NT2/D1 (cell line): ENCODE measurements around the gene CERKL.

Experiments used
- DNase-seq: peaks from one replicate; pipeline ENCODE4 v3.0.0-alpha.2; 2011; ENCODE audit warnings: low read depth, low spot score
- H3K27me3 ChIP-seq: 2 replicates; pipeline ENCODE4 v1.6.0; 2011; ENCODE audit warnings: mild to moderate bottlenecking; ENCODE audit not compliant: insufficient read length, insufficient read depth
- H3K36me3 ChIP-seq: 2 replicates; pipeline ENCODE4 v1.6.1; 2011; ENCODE audit warnings: mild to moderate bottlenecking, low read length, mixed read lengths; ENCODE audit not compliant: insufficient read depth, insufficient read length
- H3K4me1 ChIP-seq: 2 replicates; pipeline ENCODE4 v1.5.1; 2011; ENCODE audit not compliant: insufficient read depth, insufficient read length
- H3K4me3 ChIP-seq: 2 replicates; pipeline ENCODE4 v1.5.1; 2011; ENCODE audit warnings: low read depth; ENCODE audit not compliant: insufficient read length
- H3K9ac ChIP-seq: 2 replicates; pipeline ENCODE4 v1.6.0; 2011; ENCODE audit warnings: low read depth; ENCODE audit not compliant: insufficient read length
- H3K9me3 ChIP-seq: 2 replicates; pipeline ENCODE4 v1.5.1; 2011; ENCODE audit warnings: mild to moderate bottlenecking, low read length; ENCODE audit not compliant: insufficient read depth
- SUZ12 ChIP-seq: IDR thresholded peaks from 2 replicates; pipeline ENCODE4 v1.6.1; 2011; ENCODE audit not compliant: insufficient read length, insufficient read depth; ENCODE audit errors: extremely low read depth
- YY1 ChIP-seq: IDR thresholded peaks from 2 replicates; pipeline ENCODE4 v1.6.1; 2011; ENCODE audit not compliant: insufficient read length, insufficient read depth
- ZNF274 ChIP-seq: IDR thresholded peaks from 2 replicates; pipeline ENCODE4 v1.6.1; 2011; ENCODE audit warnings: mild to moderate bottlenecking, low read depth, low read length

CERKL gene

GRCh38 chr2:181621779-181622490 is 35.0 kb downstream of the CERKL start:
- no peaks in the 10 kb centered on the region for H3K36me3 ChIP-seq
- TF ChIP-seq YY1 (no peak), SUZ12 (no peak), ZNF274 (no peak)
- no peak for DNase-seq
- no peaks in the 10 kb centered on the region for H3K4me1 ChIP-seq
- no peaks in the 10 kb centered on the region for H3K9me3 ChIP-seq
- no peaks in the 10 kb centered on the region for H3K27me3 ChIP-seq
- no peak overlapping the region for H3K9ac ChIP-seq
- H3K4me3 ChIP-seq = no peak overlapping the region

- no peak overlapping the region for H3K4me3 ChIP-seq
- TF ChIP-seq ZNF274 (no peak), YY1 (no peak), SUZ12 (no peak)
- H3K4me1 ChIP-seq = no peaks in the 10 kb centered on the region
- no peak for DNase-seq
- no peak overlapping the region for H3K9ac ChIP-seq
- no peaks in the 10 kb centered on the region for H3K36me3 ChIP-seq
- no peaks in the 10 kb centered on the region for H3K9me3 ChIP-seq
- H3K27me3 ChIP-seq = no peaks in the 10 kb centered on the region
Observed at GRCh38 chr2:181619516-181619915, 37.4 kb downstream of the CERKL start.

GRCh38 chr2:181616715-181617114 is 40.2 kb downstream of the CERKL start:
- Histone ChIP-seq H3K4me1 (no peaks in the 10 kb centered on the region), H3K9me3 (no peaks in the 10 kb centered on the region), H3K4me3 (no peak overlapping the region), H3K27me3 (no peaks in the 10 kb centered on the region), H3K9ac (no peak overlapping the region), H3K36me3 (no peaks in the 10 kb centered on the region)
- no peak for TF ChIP-seq YY1
- TF ChIP-seq ZNF274 = no peak
- no peak for TF ChIP-seq SUZ12
- DNase-seq = no peak

- TF ChIP-seq SUZ12 (no peak), YY1 (no peak)
- no peak for DNase-seq
- H3K27me3 ChIP-seq = no peaks in the 10 kb centered on the region
- H3K36me3 ChIP-seq = no peaks in the 10 kb centered on the region
- no peaks in the 10 kb centered on the region for H3K4me1 ChIP-seq
- H3K9ac ChIP-seq = no peak overlapping the region
- H3K9me3 ChIP-seq = no peaks in the 10 kb centered on the region
- no peak overlapping the region for H3K4me3 ChIP-seq
Observed at GRCh38 chr2:181614874-181615638, 41.8 kb downstream of the CERKL start.

- Histone ChIP-seq H3K9me3 (no peaks in the 10 kb centered on the region), H3K36me3 (no peaks in the 10 kb centered on the region), H3K9ac (no peak overlapping the region), H3K27me3 (no peaks in the 10 kb centered on the region), H3K4me3 (no peak overlapping the region), H3K4me1 (no peaks in the 10 kb centered on the region)
- DNase-seq = no peak
- no peak for TF ChIP-seq YY1
- no peak for TF ChIP-seq ZNF274
Observed at GRCh38 chr2:181613241-181613640, 43.7 kb downstream of the CERKL start.

- Histone ChIP-seq H3K36me3 (no peaks in the 10 kb centered on the region), H3K27me3 (no peaks in the 10 kb centered on the region), H3K9ac (no peak overlapping the region), H3K9me3 (no peaks in the 10 kb centered on the region), H3K4me1 (no peaks in the 10 kb centered on the region), H3K4me3 (no peak overlapping the region)
- DNase-seq = no peak
- TF ChIP-seq SUZ12 (no peak), ZNF274 (no peak), YY1 (no peak)
Observed at GRCh38 chr2:181607629-181608590, 49.0 kb downstream of the CERKL start.
